Stimulated activated CD4-positive, alpha-beta T cell treated with anti-CD3 and anti-CD28 coated beads, Interleukin-4, amount 100 ng/mL, for 1 hour (primary cell): ENCODE measurements around the gene LSAMP.

Experiments
- DNase-seq: peaks from one replicate; pipeline ENCODE4 v3.0.0-alpha.2; 2020

LSAMP gene

DNA sequence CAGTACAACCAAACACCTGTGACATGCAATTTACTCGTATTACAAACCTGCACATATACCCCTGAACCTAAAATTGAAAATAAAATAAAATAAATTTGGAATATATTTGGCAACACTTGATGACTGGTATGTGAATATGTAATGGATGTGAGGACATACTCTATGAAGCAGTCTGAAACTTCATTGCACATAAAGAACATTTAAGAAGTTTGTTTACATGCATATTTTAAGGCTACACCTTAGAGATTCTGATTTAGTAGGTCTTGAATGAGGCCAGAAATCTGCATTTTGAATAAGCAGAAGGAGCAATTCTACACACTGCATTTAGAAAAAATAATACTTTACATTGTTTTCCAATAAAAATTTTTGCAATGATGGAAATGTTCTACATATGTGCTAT lies 284.7 kb downstream of the LSAMP start:
- no peak for DNase-seq

DNA sequence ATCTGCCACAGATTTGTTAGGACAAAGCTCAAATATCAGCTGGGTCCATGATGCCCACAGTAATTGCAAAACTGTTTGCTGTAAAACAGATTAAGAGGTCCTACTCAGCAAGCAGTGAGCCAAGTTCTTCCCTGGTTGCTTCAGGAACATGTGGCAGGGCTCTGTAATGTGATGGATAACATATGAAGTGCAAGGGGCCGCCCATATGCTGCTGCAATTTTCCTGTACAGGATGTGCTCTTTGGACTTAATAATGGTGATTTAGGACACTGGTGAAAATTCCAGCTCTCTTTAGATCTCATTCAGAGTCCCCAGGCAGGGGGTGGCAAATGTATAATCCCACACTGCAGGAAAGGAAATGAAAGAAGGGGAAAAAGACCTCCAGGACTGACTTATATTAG lies 289.4 kb downstream of the LSAMP start:
- DNase-seq = no peak

DNA sequence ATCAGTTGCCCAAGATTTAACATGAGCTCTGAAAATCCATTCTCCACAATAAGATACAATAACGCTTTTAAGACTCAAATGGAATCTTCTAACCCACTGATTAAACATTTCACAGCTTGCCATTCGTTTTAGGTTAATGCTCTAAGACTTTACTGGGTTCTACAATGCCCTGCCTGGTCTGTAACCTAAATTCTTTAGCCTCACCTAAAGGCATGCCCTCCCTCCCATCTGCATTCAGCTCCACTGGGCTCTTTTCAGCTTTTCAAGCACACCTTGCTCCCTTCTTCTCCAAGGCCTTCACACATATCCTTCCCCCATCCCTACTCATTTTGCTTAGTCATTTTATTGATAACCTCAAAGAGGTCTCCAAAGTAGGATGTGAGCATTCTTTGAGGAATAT lies 290.9 kb downstream of the LSAMP start:
- no peak for DNase-seq

DNA sequence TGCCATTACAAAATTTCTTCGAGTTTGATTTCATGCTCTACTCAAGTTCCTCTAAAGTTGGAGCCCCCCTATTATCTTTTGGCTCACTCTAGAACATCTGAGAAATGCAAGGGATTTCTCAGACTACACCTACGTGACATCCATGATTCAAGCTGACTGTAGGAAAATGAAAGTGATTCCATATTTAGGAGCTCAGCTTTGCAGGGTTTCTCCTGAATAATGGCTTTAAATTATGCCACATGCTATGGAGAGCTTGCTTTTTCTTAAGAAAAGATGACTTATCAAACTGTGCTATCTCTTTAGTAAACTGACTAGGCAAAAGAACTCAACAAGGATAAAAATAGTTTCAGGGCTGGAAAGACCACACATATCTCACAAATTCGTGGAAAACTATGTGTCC lies 292.1 kb downstream of the LSAMP start:
- no peak for DNase-seq

DNA sequence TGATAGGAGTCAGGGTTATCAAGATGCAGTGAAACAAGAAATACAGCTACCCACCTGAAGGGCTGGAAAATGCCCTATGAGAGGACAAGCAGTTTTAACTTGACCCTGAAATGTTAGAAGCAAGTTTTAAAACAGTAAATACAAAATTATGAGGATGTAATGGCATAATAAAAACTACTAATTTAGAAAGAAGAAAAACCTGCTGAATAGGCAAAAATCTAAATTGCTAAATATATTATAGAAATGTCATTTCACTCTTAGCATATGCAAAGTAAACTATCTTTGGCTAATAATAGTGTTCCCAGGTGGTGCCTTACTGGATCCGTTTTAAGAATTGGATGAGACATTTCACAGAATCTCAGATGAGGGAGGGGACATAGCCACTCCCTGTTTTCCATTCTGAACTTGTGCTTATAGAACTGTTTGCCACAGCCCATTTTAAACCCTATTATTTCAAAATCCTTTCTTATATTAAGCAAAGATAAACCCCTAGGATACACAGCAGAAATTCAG lies 294.6 kb downstream of the LSAMP start:
- no peak for DNase-seq

DNA sequence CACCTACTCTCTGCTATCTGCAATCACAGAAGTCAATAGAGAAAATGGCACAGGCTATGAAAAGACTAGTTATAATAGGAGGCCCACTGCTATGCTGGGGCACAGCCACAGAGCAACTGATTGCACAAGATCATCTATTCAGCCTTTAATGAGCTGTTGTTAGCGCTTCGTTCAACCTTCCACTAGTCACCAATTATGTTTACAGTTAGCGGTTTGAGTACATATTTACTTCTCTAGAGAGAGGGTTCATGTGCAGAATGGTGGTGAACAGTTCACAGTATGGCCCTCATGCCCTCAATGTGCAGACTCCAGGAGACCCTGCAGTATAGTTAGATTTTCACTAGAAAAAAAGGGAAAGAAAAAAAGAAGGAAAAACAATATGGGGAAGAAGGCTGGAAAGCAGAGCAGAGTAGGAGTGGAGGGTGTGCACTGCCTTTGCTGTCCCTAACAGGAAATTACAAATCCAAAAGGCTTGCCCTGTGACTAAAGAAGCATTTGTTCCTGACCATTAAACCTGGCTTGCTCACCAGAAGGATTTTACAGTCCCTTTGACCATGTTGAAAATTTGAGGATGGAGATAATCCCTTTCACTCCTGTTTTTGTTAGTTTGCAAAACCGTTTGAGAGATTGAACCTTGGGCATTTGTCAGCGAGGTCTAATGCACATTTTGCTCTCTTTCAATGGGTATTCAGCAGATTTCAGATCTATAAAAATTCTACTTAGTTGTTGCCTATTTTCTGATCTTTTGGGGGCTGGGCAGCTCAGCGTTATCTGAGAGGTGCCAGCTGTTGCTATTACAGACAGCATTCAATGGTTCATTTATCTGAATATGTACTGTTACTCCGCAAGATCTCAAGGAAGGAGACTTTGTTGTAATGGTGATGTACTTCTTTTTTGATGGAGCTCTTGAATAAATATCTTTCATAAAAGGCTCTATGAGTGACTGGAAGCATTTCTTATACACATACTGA lies 296.1 kb downstream of the LSAMP start:
- DNase-seq = no peak

DNA sequence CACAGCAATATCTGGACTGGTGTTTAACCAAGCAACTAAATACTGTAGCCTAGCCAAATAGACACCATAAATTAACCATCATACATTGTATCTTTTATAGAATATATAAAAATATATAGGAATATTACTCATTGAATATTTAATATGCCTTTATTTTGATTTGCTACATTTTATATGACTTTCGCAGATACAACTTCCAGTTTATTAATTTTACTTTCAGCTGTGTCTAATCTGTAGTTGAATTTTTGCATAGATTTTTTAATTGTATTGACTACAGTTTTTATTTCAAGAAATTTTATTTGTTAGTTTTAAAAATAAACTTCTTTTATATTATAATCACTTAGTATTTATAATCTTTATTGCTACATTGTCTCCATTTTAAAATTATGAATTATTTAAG lies 299.7 kb downstream of the LSAMP start:
- no peak for DNase-seq

DNA sequence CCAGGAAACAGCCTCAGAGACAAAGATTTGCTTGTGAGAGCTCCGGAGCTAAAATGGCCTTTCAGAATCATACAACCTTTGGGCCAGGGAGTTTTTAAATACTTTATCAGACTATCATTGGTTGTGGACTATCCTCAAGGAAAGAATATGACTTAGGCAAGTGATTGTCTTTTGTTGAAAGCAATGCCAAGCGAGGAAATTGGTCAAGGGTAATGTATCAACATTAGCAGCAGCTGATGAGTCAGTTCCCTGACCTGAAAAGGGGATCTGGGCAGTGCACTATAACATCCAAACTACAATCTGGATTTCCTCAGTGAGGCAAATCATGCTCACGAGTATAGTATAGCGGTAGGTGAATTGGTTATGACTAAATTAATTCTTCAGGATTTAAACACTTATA lies 303.6 kb downstream of the LSAMP start:
- DNase-seq = no peak

DNA sequence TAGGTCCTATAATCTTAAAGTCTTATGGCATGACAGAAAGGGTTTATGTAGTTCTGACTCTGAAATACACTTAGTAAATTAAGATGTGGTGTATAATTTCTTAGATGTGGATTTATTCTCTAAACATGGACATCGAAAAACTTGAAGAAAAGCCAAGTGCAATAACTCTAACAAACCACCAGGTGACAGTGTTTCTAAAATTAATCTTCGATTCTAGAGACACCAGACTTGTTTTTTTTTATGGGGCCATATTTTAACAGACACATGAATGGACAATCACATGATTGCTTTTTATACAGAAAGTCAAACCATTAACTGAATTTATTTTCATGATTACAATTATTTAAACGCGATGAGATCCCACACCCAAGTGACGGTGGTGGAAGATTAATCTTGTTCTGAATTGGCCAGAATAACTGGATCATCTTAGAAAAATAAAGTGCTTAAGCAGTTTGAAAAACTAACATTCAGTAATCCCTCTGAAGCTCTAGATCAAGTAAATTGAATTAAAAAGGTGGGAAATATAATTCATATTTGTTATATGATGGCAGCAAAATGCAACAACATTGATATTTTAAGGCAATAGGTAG lies 305.1 kb downstream of the LSAMP start:
- DNase-seq = no peak

DNA sequence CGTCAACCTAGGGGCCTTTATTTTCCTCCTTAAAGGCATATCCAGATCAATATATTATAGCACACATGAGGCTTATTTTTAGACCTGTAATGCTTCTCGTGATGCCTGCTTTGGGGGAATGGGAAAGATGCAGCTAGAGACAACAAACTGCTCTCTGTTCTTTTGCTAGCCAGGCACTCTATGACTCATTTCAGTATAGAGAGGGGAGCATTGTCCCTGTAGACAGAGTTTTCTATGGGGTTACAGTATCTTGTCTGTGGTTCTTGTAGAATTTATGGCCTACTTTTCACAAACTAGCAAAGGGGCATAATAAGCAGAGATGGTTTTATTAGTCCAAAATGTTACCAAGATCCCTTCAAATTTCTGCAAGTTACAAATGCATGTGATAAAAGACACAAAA lies 305.6 kb downstream of the LSAMP start:
- DNase-seq = no peak

DNA sequence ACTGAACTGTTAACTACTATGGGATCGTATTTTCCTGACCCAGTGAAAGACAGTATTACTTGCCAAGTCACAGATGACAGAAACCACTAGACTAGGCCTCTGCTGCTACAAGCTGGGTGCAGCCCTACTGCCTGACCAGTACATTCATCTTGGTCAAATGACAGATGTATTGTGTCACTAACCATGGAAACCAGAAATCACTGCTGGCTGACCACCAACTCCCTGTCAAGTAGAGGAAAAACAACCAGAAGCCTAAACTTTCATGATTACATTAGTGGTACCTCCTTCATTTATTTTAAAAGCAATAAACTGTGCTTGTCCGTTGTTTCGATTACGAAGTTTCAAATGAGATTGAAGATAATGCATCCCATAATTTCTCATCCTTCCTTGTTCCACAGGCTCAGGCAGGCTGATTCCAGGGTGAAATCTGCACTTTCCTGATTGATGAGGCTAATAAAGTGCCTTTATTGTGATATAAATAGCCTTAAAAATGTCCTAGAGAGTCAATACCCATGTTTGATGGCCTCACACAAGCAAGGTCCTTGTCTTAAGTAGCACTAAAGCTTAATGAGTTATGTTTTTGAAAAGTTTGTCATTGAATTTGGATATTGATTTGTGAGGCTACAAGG lies 309.7 kb downstream of the LSAMP start:
- DNase-seq = no peak

DNA sequence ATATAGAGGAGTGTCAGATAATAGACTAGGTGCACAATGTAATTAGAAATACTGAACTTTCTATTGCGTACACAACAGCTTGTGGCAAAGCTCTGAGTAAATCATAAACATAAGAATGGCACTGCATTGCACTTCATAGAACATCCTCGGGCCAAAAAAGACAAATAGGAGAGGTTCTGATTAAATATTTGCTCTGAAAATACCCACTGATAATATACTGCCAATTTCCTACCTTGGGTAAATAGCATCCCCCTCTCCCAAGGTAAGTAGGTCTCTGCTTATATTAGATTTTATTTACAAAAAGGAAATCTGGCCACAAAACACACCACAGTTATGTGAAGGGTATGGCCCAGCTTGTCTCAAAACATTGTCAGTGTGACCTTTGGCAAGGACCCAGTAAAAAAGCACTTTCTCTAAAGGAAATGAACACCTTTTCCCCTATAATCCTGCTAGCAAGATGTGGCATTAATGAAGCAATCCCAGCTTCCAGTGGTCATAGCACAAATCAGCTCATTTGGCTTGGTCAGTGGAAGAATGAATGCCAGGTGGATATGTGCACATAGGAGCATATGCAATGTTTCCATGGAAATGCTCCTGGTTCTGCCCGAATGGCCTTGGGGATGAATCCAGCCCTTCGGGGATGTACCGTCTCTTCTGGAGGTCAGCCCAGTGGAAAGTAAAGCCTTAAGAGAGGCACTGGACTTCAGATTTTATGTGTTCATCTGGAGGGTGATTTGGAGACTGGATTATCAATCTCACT lies 315.9 kb downstream of the LSAMP start:
- no peak for DNase-seq

DNA sequence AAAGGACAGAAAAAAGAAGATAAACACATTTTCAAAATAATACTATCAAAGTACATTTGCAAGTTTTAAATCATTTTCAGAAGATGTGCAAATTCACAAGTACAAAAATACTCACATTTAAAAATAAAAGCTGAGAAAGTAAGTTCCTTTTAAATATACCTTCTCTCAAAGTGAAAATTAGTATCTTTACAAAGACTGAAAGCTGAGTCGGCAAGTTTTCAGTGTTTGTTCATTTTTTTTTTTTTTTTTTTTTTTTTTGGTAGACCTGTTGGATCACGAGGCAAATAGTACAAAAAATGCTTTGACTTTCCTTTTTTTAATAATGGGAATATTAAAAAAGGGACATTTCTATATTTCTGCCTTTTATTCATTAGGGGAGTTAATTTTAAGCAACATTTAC lies 317.8 kb downstream of the LSAMP start:
- DNase-seq = no peak

DNA sequence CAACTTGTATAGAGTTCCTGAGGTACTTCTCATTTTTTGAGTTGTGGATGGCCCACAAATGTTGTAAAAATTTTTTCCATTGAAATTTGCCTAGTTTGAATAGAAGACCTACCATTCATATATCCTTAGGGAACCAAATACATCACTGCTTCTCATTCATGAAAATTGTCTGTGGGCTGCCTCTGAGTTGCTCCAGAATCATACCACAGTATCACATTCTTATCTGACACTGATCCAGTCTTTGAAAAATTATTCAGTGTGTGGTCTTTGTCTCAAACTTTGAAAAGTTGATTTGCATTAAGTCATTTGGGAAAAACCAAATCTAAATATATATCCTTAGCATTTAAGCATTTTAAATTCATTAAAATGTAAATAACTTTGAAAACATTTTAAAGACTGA lies 321.1 kb downstream of the LSAMP start:
- no peak for DNase-seq

DNA sequence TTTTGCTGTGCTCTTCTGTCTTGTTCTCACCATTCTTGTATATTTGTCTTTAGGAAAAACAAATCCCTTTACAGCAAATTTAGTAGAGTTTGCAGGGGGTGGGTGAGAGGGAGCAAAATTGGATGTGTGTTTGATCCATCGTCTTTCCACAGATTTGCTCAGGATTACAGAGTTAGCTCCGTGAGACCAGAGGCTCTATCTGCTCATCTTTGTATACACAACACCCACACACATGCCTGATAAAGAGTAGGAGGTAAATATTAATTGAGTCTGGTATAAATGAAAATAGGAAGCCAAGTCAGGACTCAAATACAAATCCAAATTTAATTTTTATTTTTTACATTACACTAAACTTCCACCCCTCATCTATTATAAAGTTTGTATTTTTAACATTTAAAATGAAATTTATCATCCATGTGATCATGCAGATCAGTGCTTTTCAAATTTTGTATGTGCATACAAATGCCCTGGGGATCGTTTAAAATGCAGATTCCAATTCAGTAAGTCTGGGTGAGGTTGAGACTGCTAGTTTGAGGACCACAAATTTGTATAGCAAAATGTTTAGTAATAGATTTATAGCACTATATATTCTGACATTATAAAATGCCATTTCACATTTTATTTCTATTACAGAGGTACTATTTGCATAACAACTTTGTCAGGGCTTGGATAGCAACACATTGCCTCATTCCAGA lies 326.7 kb downstream of the LSAMP start:
- DNase-seq = no peak

DNA sequence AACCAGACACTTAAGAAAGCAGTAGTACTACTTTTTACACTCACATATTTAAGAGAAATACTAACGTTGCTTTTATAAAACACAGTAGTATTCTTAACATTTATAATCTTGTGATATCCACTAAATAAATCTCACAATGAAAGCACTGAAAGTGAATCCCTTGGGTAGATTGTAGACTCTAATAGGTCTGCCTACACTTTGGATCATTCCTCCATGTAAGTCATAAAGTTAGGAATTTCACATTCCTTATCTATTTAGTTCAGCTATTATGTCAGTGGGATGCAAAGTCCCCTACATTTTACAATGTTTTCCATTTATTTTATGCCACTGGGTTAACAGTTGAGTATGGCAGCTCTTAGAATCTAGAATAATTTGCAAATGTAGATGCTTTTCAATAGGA lies 330.7 kb downstream of the LSAMP start:
- DNase-seq = no peak

DNA sequence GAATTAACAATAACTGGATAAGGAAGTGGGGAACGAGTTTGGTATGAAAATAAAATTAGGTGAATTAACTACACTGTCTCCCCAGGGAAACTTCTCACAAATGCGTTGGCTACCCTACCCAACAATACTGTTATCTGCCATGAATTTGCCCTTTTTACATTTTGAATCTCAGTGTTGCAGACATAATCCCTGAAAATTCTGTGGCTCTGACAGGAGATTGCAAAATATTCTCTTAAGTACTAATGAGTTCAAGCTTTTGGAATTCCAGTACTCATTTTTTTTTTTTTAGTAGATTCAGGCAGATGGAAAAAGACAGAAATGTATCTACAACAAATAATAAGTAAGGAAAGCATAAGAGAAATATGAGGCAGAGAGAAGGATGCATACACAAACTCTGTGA lies 332.6 kb downstream of the LSAMP start:
- DNase-seq = no peak

DNA sequence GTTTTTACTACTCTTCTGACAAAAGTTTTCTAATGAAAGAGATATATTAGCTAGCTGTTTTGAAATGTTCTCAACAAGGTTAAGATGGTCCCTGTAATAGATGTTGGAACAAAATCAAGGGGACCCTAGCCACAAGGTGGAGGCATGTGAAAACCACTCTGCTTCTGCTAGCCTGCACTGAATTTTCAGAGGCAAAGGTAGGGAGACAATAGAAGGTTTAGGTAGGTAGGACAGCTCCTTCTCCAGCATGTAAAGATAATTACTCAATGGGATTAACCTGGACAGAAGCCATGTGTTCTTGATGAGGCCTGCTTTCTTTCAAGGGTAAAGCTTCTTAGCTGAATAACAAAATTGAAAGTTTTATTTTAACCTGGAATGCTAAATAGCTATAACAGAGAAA lies 333.5 kb downstream of the LSAMP start:
- DNase-seq = no peak

DNA sequence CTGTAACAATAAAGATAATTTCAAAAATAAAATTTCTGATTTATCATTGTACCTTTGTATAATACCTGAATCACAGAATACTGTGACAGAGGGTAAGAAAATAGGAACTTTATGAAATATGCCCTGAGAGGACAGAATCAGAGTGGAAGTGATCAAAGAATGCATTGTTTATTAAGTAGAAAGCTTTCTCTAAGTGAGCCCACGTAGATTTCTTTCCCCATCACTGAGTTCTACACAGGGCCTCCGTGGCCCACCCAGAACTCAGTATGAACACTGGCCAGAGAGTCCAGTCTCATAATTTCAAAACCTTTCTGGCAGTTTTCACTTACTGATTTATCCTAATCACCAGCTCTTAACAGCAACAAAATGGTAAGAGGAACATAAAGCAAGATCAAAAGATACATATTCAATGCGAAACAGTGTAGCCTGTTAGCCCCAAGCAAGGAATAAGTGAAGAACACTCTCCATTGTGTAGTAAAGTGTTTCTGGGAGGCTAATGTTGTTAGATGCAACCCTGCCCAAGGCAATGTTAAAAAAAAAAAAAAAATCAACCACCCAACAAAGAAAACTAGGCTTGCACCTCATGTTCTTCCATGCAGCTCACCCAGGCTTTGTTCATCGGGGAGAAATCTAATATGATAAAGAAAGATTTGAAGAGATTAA lies 341.3 kb downstream of the LSAMP start:
- DNase-seq = no peak

DNA sequence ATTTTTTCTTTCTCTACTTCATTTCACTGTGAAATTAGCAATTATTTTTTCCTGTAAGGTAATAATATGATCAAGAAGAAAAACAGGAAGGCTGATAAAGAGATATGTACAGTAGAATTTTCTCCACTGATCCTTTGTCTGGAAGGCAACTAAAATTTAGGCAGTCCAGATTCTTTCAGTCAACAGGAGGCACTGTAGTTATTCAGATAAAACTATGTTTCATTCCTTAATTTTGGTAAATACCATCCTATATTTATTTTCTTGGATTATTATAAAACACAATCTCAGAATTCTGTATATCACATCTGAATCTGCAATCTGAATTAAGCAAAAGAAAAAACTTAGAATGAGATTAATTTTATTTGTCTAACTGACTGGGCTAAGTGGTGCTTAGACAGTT lies 343.2 kb downstream of the LSAMP start:
- DNase-seq = no peak

DNA sequence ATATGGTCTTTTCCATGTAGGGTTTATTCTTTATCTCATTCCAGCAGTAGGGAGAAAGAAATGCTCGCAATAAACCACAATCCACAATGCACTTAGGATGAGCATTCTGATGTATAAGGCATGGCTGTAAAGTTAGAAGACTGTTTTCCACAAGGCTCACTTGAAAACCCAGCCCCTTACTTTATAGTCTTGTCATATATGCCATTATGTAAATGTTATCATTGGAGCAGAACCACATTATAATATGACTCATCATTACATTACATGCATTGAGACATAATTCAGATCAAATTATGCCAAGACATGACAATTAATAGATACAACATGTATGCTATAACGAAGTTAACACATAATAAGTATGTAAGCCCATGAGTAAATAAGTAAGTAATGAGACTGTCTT lies 348.1 kb downstream of the LSAMP start:
- DNase-seq = no peak

DNA sequence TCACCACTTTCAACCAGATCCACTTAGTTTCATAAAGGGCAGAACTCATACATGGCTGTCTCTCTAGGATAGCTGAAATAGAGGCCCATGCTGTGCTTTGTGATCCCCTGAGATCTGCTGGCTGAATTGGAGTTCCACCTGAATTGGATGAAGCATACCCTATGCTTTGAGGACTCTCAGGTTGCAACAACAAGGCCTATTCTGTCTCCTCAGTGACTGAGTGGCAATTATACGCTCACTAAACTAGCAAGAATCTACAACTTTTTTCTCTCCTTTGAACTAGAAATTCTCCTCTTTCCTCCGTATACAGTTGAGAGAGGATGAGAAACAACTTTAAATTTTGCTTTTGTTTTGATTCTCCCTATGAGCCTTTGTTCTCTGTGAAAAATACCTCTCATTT lies 348.7 kb downstream of the LSAMP start:
- no peak for DNase-seq
